A673 (cell line): ENCODE data around the gene ITPR1.

Experiments
- CTCF ChIP-seq: fragments of 300-800, 200-600 bp; sonication (generic); conservative IDR thresholded peaks from 2 replicates; pipeline ENCODE4 v1.5.1; 2017; ENCODE audit warnings: low read depth, mild to moderate bottlenecking, antibody characterized with exemption, low read length, moderate library complexity, mixed read lengths
- EZH2 ChIP-seq: fragments of 200-600 bp; sonication (generic); IDR thresholded peaks from 2 replicates; pipeline ENCODE4 v1.6.1; 2017; ENCODE audit warnings: borderline replicate concordance, low read depth, mild to moderate bottlenecking, mixed read lengths, antibody characterized with exemption, low read length; ENCODE audit not compliant: poor library complexity, severe bottlenecking

- TF ChIP-seq CTCF = no peak
- TF ChIP-seq EZH2 = no peak
These were observed 89.5 kb downstream of the ITPR1 start for GRCh38 chr3:4582624-4583023.
